T-helper 2 cell treated with Interferon-gamma antibody and Interleukin-4, amounts not matched to agents 100 ng/mL and 5 ng/mL, for 36 hours (primary cell): ENCODE data around the gene ZNF853. TPM values are rescaled to one million over a fixed set of nuclear protein-coding genes. Genes with fewer than 3 reads are reported as not detected.
"Not testable (repeated sequence)": the region's sequence is repeated elsewhere in the genome, so short reads cannot be mapped to it uniquely, and the experiment has no call there.

Source experiments
- intact Hi-C: fragments of 100-400 bp; cut with micrococcal nuclease; formaldehyde crosslinking; loops from one replicate; pipeline ENCODE4 v1.15.1; 2023
- total RNA-seq: library from RNA; stranded (reverse); gene quantifications from 2 replicates; pipeline ENCODE4 v1.2.3, GENCODE V29; 2022

ZNF853 gene
- 0.14 and 0.16 TPM in 2 replicates for total RNA-seq

GRCh38 chr7:6614953-6615722, at the start of gene ZNF853:
TSS of gene ZNF853 (plus strand) at chr7:6615610. CDS start at chr7:6616175, 565 bp downstream.
- intact Hi-C loops = no loop called here

GRCh38 chr7:6565655-6566054, 49.8 kb upstream of the ZNF853 start:
- intact Hi-C loops = no loop called here

GRCh38 chr7:6567886-6568285, 47.5 kb upstream of the ZNF853 start:
- intact Hi-C loops = no loop called here

GRCh38 chr7:6571160-6571779, 44.1 kb upstream of the ZNF853 start:
- intact Hi-C loops = loop anchor here (10.0 kb wide), 1 partner anchor 126 kb away; the partner anchor contains the start of gene DAGLB

- intact Hi-C loops = loop anchor here (2.0 to 10.0 kb wide), 3 partner anchors 45 to 131 kb away; partner anchors contain the start of genes DAGLB and ZNF12
Observed at GRCh38 chr7:6575281-6576023, 40.0 kb upstream of the ZNF853 start.

- intact Hi-C loops = loop anchor here (2.0 to 10.0 kb wide), 3 partner anchors 45 to 131 kb away; partner anchors contain the start of genes DAGLB and ZNF12
Observed at GRCh38 chr7:6576024-6576866, 39.2 kb upstream of the ZNF853 start.

DNA sequence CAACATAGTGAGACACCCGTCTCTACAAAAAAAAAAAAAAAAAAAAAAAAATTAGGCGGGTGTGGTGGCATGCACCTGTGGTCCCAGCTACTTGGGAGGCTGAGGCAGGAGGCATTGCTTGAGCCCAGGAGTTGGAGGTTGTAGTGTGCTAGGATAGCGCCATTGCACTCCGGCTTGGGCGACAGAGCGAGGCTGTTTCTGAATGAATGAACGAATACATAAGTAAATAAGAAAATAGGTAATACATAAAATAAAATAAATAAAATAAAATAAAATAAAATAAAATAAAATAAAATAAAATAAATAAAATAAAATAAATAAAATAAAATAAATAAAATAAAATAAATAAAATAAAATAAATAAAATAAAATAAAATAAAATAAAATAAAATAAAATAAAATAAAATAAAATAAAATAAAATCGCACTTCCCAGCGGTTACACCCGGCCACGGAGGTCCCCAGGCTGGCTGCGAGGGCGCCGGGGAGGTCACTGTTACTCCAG, 38.5 kb upstream of the ZNF853 start:
- intact Hi-C loops = loop anchor here (1.0 to 10.0 kb wide), 4 partner anchors 12 to 132 kb away; partner anchors contain the start of genes DAGLB and ZNF12

- intact Hi-C loops = loop anchor here (1.0 to 10.0 kb wide), 4 partner anchors 12 to 133 kb away; partner anchors contain the start of genes DAGLB and ZNF12
Observed at GRCh38 chr7:6577369-6578113, 37.9 kb upstream of the ZNF853 start, which contains the start of gene ZDHHC4. TSS of gene ZDHHC4 (plus strand) at chr7:6577454. CDS start at chr7:6580562, 3,108 bp downstream.

DNA sequence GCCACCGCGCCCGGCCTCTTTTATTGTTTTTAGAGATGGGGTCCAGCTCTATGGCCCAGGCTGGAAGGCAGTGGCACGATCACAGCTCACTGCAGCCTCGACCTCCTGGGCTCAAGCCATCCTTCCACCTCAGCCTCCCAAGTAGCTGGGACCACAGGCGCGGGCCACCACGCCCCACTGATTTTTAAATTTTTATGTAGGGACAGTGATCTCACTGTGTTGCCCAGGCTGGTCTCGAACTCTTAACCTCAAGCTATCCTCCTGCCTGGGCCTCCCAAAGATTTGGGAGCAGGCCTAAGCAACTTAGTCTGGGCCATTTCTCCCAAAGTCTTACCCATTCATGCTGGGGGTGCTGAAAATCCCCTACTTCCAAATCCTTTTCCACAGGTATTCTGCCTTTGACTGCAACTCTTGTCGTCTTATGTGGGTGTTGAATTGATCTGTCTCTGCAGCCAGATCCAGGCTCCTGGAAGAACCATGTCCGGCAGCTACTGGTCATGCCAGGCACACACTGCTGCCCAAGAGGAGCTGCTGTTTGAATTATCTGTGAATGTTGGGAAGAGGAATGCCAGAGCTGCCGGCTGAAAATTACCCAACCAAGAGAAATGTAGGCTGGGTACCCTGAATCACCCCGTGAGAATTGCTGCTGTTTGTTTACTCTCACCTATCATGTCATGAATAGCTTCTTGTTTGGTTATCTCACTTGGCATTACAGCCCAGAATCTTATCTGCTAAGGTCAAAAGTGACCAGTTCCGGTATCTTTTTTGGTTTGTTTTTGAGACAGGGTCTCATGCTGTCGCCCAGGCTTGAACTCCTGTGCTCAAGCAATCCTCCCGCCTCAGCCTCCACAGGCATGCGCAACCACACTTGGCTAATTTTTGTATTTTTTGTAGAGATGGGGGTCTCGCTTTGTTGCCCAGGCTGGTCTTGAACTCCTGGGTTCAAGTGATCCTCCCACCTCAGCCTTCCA, 37.0 kb upstream of the ZNF853 start:
- intact Hi-C loops = loop anchor here (10.0 kb wide), 1 partner anchor 134 kb away; the partner anchor contains the start of gene DAGLB

- intact Hi-C loops = loop anchor here (10.0 kb wide), 1 partner anchor 135 kb away; the partner anchor contains the start of gene DAGLB
Observed at GRCh38 chr7:6579446-6579845, 36.0 kb upstream of the ZNF853 start.

- intact Hi-C loops = not testable (repeated sequence)
Observed at GRCh38 chr7:6585746-6586432, 29.5 kb upstream of the ZNF853 start.

GRCh38 chr7:6588566-6588965, 26.8 kb upstream of the ZNF853 start:
- intact Hi-C loops = no loop called here

GRCh38 chr7:6589151-6589828, 26.1 kb upstream of the ZNF853 start:
- intact Hi-C loops = loop anchor here (1.0 kb wide), 1 partner anchor 12 kb away; the partner anchor contains the start of gene ZDHHC4

GRCh38 chr7:6589829-6590644, 25.4 kb upstream of the ZNF853 start, which contains the start of gene INTS15:
TSS of gene INTS15 (plus strand) at chr7:6590021. CDS start at chr7:6590284, 263 bp downstream.
- intact Hi-C loops = loop anchor here (1.0 to 10.0 kb wide), 2 partner anchors 13 to 265 kb away; partner anchors contain the start of gene ZDHHC4

DNA sequence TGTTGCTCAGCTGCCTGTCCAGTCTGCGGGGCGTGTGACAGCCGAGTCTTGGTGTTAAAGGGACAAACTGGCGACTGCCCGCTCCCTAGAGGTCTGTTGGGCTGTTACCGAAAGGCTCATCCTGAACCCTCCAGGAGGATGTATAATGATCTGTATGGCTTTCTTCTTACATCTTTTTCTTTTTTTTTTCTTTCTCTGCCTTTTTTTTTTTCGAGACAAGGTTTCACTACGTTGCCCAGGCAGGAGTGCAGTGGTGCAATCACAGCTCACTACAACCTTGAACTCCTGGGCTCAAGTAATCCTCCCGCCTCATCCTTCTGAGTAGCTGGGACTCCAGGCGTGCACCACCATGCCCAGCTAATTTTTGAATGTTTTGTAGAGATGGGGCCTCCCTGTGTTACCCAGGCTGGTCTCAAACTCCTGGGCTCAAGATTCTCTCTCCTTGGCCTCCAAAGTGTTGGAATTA, 24.7 kb upstream of the ZNF853 start:
- intact Hi-C loops = loop anchor here (10.0 kb wide), 1 partner anchor 264 kb away; no protein-coding TSS in a partner anchor

GRCh38 chr7:6600093-6600492, 15.3 kb upstream of the ZNF853 start:
- intact Hi-C loops = no loop called here
